GF-D8 (cell line): ENCODE results near the gene CNTNAP5.

Experiments used
- DNase-seq: peaks from one replicate; lab custom pipeline; 2025; lab: John Stamatoyannopoulos, UW

The CNTNAP5 gene

GRCh38 chr2:124269348-124269747 is 244.3 kb downstream of the CNTNAP5 start:
- DNase-seq: no peak

GRCh38 chr2:124272261-124272841 is 247.3 kb downstream of the CNTNAP5 start:
- no peak for DNase-seq

GRCh38 chr2:124281541-124281940 is 256.5 kb downstream of the CNTNAP5 start:
- no peak for DNase-seq

- no peak for DNase-seq
Observed at GRCh38 chr2:124283096-124283495, 258.0 kb downstream of the CNTNAP5 start.

- no peak for DNase-seq
Observed at GRCh38 chr2:124286089-124286783, 261.1 kb downstream of the CNTNAP5 start.

GRCh38 chr2:124289060-124289459 is 264.0 kb downstream of the CNTNAP5 start:
- no peak for DNase-seq

GRCh38 chr2:124289615-124290014 is 264.5 kb downstream of the CNTNAP5 start:
- no peak for DNase-seq

- DNase-seq: no peak
Observed at GRCh38 chr2:124296470-124296869, 271.4 kb downstream of the CNTNAP5 start.

- no peak for DNase-seq
Observed at GRCh38 chr2:124301915-124302314, 276.8 kb downstream of the CNTNAP5 start.

GRCh38 chr2:124308319-124309062 is 283.4 kb downstream of the CNTNAP5 start:
- DNase-seq: no peak

GRCh38 chr2:124309563-124310138 is 284.6 kb downstream of the CNTNAP5 start:
- no peak for DNase-seq

- no peak for DNase-seq
Observed at GRCh38 chr2:124310671-124311070, 285.6 kb downstream of the CNTNAP5 start.

GRCh38 chr2:124314084-124314483 is 289.0 kb downstream of the CNTNAP5 start:
- no peak for DNase-seq

- no peak for DNase-seq
Observed at GRCh38 chr2:124315221-124315880, 290.3 kb downstream of the CNTNAP5 start.

- no peak for DNase-seq
Observed at GRCh38 chr2:124316133-124316532, 291.0 kb downstream of the CNTNAP5 start.

GRCh38 chr2:124316881-124317605 is 292.0 kb downstream of the CNTNAP5 start:
- no peak for DNase-seq

- DNase-seq: no peak
Observed at GRCh38 chr2:124317628-124318027, 292.5 kb downstream of the CNTNAP5 start.

- no peak for DNase-seq
Observed at GRCh38 chr2:124318913-124319312, 293.8 kb downstream of the CNTNAP5 start.

- DNase-seq: no peak
Observed at GRCh38 chr2:124319577-124319976, 294.5 kb downstream of the CNTNAP5 start.

- DNase-seq: no peak
Observed at GRCh38 chr2:124320051-124320688, 295.1 kb downstream of the CNTNAP5 start.

- DNase-seq: no peak
Observed at GRCh38 chr2:124323321-124323720, 298.2 kb downstream of the CNTNAP5 start.
